ENCODE results near the gene ZBTB20.

GRCh38 chr3:114727373-114727772 is 419.7 kb downstream of the ZBTB20 start:
- TF ChIP-seq EZH2 (IDR thresholded peaks at IDR 0.05; ENCODE audit: insufficient read depth, low read length), result no peak
- no peak for TF ChIP-seq CTCF (IDR thresholded peaks at IDR 0.05; ENCODE audit: insufficient read depth, low read depth, low read length)
